GM19452 (cell line): Measurements from ENCODE around the gene COPA.
A peak's percentile ranks its signal among the peaks of the same experiment; 100 is the strongest.

Source experiments
- ATAC-seq: cut with Tn5 transposase; IDR thresholded peaks from one replicate; pipeline ENCODE4 v1.9.1; 2021; ENCODE audit not compliant: unreplicated experiment

COPA gene

GRCh38 chr1:160271025-160271424, 72.0 kb downstream of the COPA start:
- ATAC-seq: no peak

- no peak for ATAC-seq
Observed at GRCh38 chr1:160267284-160267991, 75.6 kb downstream of the COPA start.

- no peak for ATAC-seq
Observed at GRCh38 chr1:160264795-160265307, 78.2 kb downstream of the COPA start.

- ATAC-seq: peak; percentile 76
Observed at GRCh38 chr1:160261893-160262794, 80.9 kb downstream of the COPA start, which contains the start of gene DCAF8. Gene DCAF8, minus strand, starts transcription at chr1:160262549. Its CDS starts 18,541 bp downstream, at chr1:160244008.

- ATAC-seq: no peak
Observed at GRCh38 chr1:160261556-160261892, 81.5 kb downstream of the COPA start.

GRCh38 chr1:160260406-160261382, 82.4 kb downstream of the COPA start:
- ATAC-seq: no peak

GRCh38 chr1:160258177-160258798, 84.8 kb downstream of the COPA start:
- no peak for ATAC-seq

GRCh38 chr1:160257411-160258015, 85.5 kb downstream of the COPA start:
- no peak for ATAC-seq

- no peak for ATAC-seq
Observed at GRCh38 chr1:160256396-160257046, 86.5 kb downstream of the COPA start.

GRCh38 chr1:160255781-160256300, 87.2 kb downstream of the COPA start:
- ATAC-seq: no peak

GRCh38 chr1:160251687-160252526, 91.1 kb downstream of the COPA start:
- ATAC-seq: peak; percentile 79

GRCh38 chr1:160251011-160251410, 92.0 kb downstream of the COPA start:
- ATAC-seq: no peak

GRCh38 chr1:160247053-160247452, 96.0 kb downstream of the COPA start:
- ATAC-seq: no peak

GRCh38 chr1:160245434-160245833, 97.6 kb downstream of the COPA start:
- no peak for ATAC-seq

- no peak for ATAC-seq
Observed at GRCh38 chr1:160244209-160244608, 98.8 kb downstream of the COPA start.

GRCh38 chr1:160243767-160244166, 99.3 kb downstream of the COPA start:
- ATAC-seq: no peak

GRCh38 chr1:160239582-160240299, 103.3 kb downstream of the COPA start:
- ATAC-seq: no peak
